Stimulated activated CD4-positive, alpha-beta T cell treated with anti-CD3 and anti-CD28 coated beads, Interleukin-1b, Interleukin-23, amount 100 ng/mL, for 24 hours (primary cell): ENCODE results near the gene ERCC5.

Experiments
- DNase-seq, 4 experiments: peaks; one replicate each; pipeline ENCODE4 v3.0.0-alpha.2; 2020; ENCODE audit warnings: low read depth in 4 of 4, low spot score in 1 of 4

Gene ERCC5

GRCh38 chr13:102917019-102917418 lies 71.2 kb downstream of the ERCC5 start:
- no peak for DNase-seq

- no peak for DNase-seq
Measured at GRCh38 chr13:102922184-102922583, 76.4 kb downstream of the ERCC5 start.
